C4-2B (cell line): ENCODE measurements around the gene ANGEL1.

Source experiments
- H3K27ac ChIP-seq: fragments of 450-650 bp; 2 replicates; pipeline ENCODE4 v1.5.1; 2017
- CTCF ChIP-seq: fragments of 450-650 bp; conservative IDR thresholded peaks from 2 replicates; pipeline ENCODE4 v1.5.1; 2017; ENCODE audit warnings: mild to moderate bottlenecking
- ZFX ChIP-seq: fragments of 450-650 bp; IDR thresholded peaks from 2 replicates; pipeline ENCODE4 v1.6.1; 2017

The ANGEL1 gene

DNA sequence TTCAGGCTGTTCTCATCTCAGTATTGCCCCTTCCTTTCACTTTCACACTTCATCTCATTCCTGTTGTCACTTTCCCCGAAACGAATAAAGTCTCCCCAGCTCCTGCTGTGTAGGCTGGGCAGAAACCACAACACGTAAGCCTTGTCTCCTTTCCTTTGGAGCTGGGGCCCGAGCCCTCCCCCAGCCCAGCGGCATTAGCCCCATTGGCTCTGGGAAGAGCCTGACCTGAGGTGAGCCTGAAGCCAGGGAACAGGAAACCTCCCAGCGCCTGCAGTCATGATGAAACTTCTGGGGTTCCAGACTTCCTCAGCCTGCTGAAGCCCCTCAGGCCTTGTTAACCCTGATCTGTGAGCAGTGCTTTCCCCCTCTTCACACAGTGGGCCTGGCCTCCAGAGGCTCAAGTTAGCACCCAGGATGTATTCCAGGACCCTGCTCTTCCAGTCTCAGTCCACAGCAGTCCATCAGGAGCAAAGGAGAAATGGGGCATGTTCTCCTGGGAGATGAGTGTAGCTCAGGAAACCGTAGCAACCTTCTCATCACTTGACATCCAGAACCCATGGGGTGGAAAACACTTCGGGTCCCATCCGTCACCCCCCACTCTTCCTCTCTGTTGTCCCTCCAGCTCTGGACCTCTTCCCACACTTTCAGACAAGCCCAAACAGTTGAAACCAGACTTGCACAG is 29.7 kb downstream of the ANGEL1 start:
- no peak overlapping the region for H3K27ac ChIP-seq

DNA sequence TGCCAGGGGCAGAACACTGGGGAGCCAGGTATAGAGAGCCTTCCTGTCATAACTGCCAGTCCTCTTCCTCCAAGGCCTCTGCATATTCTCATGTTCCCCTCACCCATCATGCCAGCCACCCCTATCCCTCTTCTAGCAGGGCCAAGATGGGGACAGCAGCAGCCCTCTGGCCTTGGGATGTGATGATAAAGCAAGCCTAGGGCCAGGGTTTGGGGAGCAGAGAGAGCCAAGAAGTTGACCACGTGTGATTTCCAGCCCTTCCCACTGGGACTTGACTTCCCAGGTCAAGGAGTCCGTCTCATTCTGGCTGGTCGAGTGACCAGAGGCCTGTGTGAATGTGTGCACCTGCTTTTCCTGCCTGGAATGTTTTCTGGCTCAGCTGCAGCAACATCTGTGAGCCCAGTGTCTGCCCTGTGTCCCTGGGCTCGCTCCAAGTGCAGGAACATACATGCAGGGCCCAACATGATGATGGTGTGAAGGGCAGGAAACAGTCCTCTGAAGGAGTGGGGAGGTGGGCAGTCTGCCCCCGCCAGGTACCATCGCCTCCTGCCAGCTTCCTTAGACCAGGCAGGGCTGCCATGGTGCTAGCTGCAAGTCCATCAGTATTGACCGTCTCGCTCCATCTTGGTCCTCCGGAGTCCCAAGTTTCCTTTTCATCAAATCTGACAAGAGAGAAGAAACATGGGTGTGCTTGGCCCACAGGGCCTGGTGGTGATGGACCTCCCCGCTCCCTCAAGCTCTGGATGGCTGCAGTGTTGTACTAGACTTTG is 30.4 kb downstream of the ANGEL1 start:
- no peak for TF ChIP-seq ZFX
- no peak for TF ChIP-seq CTCF
- H3K27ac ChIP-seq = no peak overlapping the region

More for the DNA sequence above, 29.7 kb downstream of the ANGEL1 start:
- TF ChIP-seq ZFX = no peak
- TF ChIP-seq CTCF = no peak

GRCh38 chr14:76781648-76782051 is 31.0 kb downstream of the ANGEL1 start:
- no peak overlapping the region for H3K27ac ChIP-seq
- TF ChIP-seq ZFX (no peak), CTCF (no peak)

DNA sequence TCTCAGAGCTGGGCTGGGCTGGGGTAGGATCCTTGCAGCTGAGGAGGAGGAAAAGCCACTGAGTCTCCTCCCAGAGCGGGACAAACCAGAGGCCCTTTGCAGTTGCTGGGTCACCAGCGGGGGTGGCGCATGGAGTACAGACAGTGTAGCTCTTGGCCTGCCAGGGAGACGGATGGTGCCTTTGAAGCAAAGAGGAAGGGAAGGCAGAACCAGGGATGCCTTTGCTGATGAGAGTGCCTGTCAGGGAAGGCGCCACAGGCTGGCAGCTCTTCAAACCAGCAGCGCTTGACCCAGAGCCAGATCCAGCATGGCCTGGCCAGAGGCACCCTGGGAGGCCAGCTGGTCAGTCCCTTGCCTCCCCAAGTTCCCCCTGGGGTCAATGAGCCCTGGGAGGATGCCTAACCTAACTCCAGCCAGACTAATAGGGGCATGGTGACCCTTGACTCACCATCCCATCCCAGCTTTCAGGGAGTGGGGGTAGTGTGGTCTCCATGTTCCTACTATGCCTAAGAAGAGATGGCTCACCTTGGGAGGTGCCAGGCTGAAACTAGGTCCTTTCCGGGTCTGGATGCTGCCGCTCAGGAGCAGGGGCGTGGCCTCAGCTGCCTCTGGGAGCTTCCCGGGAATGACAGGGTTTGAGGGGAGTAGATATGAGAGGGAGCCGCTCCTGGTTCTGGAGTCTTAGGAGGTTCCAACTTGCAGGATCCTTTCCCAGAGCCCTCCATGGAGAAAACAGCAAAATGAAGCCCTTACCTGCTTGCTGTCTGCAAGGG is 31.6 kb downstream of the ANGEL1 start:
- H3K27ac ChIP-seq = no peak overlapping the region
- no peak for TF ChIP-seq ZFX
- TF ChIP-seq CTCF = no peak

DNA sequence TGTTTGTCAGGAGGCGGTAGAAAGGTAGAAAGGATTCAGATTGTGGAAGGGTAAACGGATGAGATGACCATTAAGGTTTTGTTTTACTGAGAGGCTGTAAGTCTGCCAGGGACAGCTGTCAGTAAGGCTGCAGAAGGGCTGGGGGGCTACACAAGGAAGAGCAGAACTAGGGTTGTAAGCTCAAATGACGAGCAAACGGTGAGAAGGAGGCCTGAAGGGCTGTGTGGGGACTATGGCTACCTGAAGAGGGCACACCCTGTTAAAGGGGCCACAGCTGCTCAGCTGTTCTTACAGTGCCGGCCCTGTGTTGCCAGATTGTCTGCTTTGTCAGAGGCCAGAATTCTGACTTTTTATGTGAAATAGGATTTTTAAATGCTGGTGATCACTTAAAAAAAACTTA is 32.3 kb downstream of the ANGEL1 start:
- no peak for TF ChIP-seq ZFX
- TF ChIP-seq CTCF = no peak
- H3K27ac ChIP-seq = no peak overlapping the region

DNA sequence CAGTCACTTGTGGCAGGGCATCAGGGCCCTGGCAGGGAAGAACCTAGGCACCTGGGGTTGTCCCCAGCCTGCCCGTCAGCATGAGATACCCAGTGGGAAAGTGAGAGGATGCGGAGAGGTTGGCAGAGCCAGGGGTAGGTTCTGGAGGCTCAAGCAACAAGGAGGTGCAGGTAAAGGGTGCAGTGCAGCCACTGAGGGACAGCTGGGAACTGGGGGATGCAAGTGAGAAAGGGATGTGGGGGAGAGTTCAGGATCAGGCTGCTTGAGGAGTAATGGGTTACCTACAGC is 32.7 kb downstream of the ANGEL1 start:
- TF ChIP-seq ZFX = no peak
- TF ChIP-seq CTCF = no peak
- H3K27ac ChIP-seq = no peak overlapping the region
